ENCODE results near the gene OR51B6. TPM values are rescaled to one million over a fixed set of nuclear protein-coding genes. Genes with fewer than 3 reads are reported as not detected.

OR51B6 gene
- total and polyA plus RNA-seq, 9 of the 15 experiments (the other 6 are each of a cell fraction or from before 2014, with no cell fraction given), result 0.06 to 0.97 TPM; not detected in 7

DNA sequence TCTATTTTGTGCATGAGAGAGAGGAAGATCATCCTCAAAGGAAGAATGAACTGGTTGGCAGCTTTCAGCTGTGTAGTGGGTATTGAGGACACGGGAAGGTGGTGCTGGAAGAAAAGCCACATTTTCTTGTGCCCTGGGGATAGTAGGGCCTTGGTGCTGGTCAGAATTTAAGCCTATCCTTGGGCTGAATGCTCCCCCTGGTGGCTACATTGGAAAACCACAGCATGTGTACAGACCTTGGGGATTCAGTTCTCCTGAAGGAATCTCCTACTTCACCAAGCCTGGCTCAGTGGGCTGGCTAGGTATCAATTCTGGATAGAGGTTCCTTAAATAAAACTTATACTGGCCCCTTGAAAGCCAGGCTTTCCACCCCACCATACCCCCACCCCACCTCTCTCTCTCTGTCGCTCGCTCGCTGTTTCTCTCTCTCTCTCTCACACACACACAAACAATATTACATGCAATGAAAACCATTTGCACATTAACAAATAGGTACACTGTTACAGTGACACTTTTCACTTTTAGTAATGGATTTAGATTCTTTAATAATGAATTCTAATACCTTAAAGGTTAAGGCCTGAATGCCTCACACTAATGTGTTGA is 29.5 kb downstream of the OR51B6 start (continued):
- TF ChIP-seq, protein P1, sequence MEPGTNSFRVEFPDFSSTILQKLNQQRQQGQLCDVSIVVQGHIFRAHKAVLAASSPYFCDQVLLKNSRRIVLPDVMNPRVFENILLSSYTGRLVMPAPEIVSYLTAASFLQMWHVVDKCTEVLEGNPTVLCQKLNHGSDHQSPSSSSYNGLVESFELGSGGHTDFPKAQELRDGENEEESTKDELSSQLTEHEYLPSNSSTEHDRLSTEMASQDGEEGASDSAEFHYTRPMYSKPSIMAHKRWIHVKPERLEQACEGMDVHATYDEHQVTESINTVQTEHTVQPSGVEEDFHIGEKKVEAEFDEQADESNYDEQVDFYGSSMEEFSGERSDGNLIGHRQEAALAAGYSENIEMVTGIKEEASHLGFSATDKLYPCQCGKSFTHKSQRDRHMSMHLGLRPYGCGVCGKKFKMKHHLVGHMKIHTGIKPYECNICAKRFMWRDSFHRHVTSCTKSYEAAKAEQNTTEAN (CRISPR knock-in tag; IDR thresholded peaks at IDR 0.05), result no peak
- TF ChIP-seq TFAM (CRISPR knock-in tag; conservative IDR thresholded peaks at IDR 0.05) (no peak), SETDB1 (IDR thresholded peaks at IDR 0.05; ENCODE audit: low read length) (no peak), ZNF324 (CRISPR knock-in tag; IDR thresholded peaks at IDR 0.05) (no peak), PHTF2 (CRISPR knock-in tag; IDR thresholded peaks at IDR 0.05) (no peak), RFX5 (IDR thresholded peaks at IDR 0.05; ENCODE audit: low read depth, low read length) (no peak), BRCA1 (IDR thresholded peaks at IDR 0.05) (no peak), BRCA1 (CRISPR knock-in tag; IDR thresholded peaks at IDR 0.05) (no peak), PRMT5 (CRISPR knock-in tag; IDR thresholded peaks at IDR 0.05) (no peak), EGR1 (conservative IDR thresholded peaks at IDR 0.05) (no peak), MBD2 (IDR thresholded peaks at IDR 0.05; ENCODE audit: borderline replicate concordance, low read depth) (no peak), PHB2 (IDR thresholded peaks at IDR 0.05; ENCODE audit: low read depth) (no peak), STAG1 (CRISPR knock-in tag; IDR thresholded peaks at IDR 0.05; ENCODE audit: borderline replicate concordance) (peak; percentile 72; the same call in 1 of the 2 replicates), GTF2A2 (tag; IDR thresholded peaks at IDR 0.05) (no peak)
- TF ChIP-seq, protein P2, sequence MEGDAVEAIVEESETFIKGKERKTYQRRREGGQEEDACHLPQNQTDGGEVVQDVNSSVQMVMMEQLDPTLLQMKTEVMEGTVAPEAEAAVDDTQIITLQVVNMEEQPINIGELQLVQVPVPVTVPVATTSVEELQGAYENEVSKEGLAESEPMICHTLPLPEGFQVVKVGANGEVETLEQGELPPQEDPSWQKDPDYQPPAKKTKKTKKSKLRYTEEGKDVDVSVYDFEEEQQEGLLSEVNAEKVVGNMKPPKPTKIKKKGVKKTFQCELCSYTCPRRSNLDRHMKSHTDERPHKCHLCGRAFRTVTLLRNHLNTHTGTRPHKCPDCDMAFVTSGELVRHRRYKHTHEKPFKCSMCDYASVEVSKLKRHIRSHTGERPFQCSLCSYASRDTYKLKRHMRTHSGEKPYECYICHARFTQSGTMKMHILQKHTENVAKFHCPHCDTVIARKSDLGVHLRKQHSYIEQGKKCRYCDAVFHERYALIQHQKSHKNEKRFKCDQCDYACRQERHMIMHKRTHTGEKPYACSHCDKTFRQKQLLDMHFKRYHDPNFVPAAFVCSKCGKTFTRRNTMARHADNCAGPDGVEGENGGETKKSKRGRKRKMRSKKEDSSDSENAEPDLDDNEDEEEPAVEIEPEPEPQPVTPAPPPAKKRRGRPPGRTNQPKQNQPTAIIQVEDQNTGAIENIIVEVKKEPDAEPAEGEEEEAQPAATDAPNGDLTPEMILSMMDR (IDR thresholded peaks at IDR 0.05 in 2 of 3, conservative IDR thresholded peaks at IDR 0.05 in 1 of 3; ENCODE audit: insufficient read depth in 2 of 3, low read depth in 1 of 3, low read length in 3 of 3), result peak; percentile 59 to 74 (median 69)
- TF ChIP-seq, protein P3, sequence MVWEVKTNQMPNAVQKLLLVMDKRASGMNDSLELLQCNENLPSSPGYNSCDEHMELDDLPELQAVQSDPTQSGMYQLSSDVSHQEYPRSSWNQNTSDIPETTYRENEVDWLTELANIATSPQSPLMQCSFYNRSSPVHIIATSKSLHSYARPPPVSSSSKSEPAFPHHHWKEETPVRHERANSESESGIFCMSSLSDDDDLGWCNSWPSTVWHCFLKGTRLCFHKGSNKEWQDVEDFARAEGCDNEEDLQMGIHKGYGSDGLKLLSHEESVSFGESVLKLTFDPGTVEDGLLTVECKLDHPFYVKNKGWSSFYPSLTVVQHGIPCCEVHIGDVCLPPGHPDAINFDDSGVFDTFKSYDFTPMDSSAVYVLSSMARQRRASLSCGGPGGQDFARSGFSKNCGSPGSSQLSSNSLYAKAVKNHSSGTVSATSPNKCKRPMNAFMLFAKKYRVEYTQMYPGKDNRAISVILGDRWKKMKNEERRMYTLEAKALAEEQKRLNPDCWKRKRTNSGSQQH (CRISPR knock-in tag; IDR thresholded peaks at IDR 0.05), result no peak
- TF ChIP-seq, protein P4, sequence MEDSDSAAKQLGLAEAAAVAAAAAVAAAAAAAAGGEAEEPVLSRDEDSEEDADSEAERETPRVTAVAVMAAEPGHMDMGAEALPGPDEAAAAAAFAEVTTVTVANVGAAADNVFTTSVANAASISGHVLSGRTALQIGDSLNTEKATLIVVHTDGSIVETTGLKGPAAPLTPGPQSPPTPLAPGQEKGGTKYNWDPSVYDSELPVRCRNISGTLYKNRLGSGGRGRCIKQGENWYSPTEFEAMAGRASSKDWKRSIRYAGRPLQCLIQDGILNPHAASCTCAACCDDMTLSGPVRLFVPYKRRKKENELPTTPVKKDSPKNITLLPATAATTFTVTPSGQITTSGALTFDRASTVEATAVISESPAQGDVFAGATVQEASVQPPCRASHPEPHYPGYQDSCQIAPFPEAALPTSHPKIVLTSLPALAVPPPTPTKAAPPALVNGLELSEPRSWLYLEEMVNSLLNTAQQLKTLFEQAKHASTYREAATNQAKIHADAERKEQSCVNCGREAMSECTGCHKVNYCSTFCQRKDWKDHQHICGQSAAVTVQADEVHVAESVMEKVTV (CRISPR knock-in tag; IDR thresholded peaks at IDR 0.05), result peak; percentile 32; the same call in 1 of the 2 replicates
- TF ChIP-seq, protein P5, sequence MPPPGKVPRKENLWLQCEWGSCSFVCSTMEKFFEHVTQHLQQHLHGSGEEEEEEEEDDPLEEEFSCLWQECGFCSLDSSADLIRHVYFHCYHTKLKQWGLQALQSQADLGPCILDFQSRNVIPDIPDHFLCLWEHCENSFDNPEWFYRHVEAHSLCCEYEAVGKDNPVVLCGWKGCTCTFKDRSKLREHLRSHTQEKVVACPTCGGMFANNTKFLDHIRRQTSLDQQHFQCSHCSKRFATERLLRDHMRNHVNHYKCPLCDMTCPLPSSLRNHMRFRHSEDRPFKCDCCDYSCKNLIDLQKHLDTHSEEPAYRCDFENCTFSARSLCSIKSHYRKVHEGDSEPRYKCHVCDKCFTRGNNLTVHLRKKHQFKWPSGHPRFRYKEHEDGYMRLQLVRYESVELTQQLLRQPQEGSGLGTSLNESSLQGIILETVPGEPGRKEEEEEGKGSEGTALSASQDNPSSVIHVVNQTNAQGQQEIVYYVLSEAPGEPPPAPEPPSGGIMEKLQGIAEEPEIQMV (tag; conservative IDR thresholded peaks at IDR 0.05; ENCODE audit: low read depth), result no peak
- TF ChIP-seq, protein P6, sequence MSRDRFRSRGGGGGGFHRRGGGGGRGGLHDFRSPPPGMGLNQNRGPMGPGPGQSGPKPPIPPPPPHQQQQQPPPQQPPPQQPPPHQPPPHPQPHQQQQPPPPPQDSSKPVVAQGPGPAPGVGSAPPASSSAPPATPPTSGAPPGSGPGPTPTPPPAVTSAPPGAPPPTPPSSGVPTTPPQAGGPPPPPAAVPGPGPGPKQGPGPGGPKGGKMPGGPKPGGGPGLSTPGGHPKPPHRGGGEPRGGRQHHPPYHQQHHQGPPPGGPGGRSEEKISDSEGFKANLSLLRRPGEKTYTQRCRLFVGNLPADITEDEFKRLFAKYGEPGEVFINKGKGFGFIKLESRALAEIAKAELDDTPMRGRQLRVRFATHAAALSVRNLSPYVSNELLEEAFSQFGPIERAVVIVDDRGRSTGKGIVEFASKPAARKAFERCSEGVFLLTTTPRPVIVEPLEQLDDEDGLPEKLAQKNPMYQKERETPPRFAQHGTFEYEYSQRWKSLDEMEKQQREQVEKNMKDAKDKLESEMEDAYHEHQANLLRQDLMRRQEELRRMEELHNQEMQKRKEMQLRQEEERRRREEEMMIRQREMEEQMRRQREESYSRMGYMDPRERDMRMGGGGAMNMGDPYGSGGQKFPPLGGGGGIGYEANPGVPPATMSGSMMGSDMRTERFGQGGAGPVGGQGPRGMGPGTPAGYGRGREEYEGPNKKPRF (IDR thresholded peaks at IDR 0.05; ENCODE audit: low read depth, low read length), result no peak

All from K562 (cell line).